H1 (cell line): ENCODE results near the gene LDAH. TPM values are rescaled to one million over a fixed set of nuclear protein-coding genes. Genes with fewer than 3 reads are reported as not detected.

Source experiments
- CTCF ChIA-PET: fragments of 300-600 bp; sonication (Branson Sonifier 250); formaldehyde crosslinking; loops from one replicate; lab custom pipeline; 2021; ENCODE audit not compliant: partially characterized antibody; lab: Charles Lee
- POLR2A ChIA-PET: fragments of 300-600 bp; sonication (Branson Sonifier 250); formaldehyde crosslinking; loops from one replicate; lab custom pipeline; 2021; ENCODE audit warnings: inconsistent platforms; ENCODE audit not compliant: partially characterized antibody; lab: Charles Lee
- DNase-seq, 2 experiments: peaks; one replicate each; pipeline versions ENCODE4 v3.0.0 to v3.0.0-alpha.2; 2010 to 2022; ENCODE audit warnings: low spot score in 2 of 2, low read depth in 1 of 2, mixed read lengths in 1 of 2
- FAIRE-seq: peaks from 2 replicates; lab custom pipeline; 2011; peaks lifted over from hg19 to GRCh38; lab: Jason Lieb, UNC
- H2AFZ ChIP-seq: 2 replicates; pipeline ENCODE4 v1.8.1; 2012; ENCODE audit warnings: low read length, inconsistent platforms
- H2AK5ac ChIP-seq: 2 replicates; pipeline ENCODE4 v1.6.1; 2013; ENCODE audit warnings: low read depth, low read length
- H2BK120ac ChIP-seq: replicated peaks from 2 replicates; pipeline ENCODE3; 2013; ENCODE audit warnings: low read depth, low read length, inconsistent platforms
- H2BK12ac ChIP-seq: 2 replicates; pipeline ENCODE4 v1.6.1; 2013; ENCODE audit warnings: low read depth, low read length
- H2BK15ac ChIP-seq: 2 replicates; pipeline ENCODE4 v1.6.1; 2013; ENCODE audit warnings: low read length
- H2BK20ac ChIP-seq: 2 replicates; pipeline ENCODE4 v1.6.1; 2013; ENCODE audit warnings: low read length
- H2BK5ac ChIP-seq: 2 replicates; pipeline ENCODE4 v1.6.1; 2013; ENCODE audit warnings: low read depth, low read length
- H3K14ac ChIP-seq: 2 replicates; pipeline ENCODE4 v1.6.1; 2013; ENCODE audit warnings: inconsistent platforms; ENCODE audit not compliant: insufficient read length
- H3K18ac ChIP-seq: 2 replicates; pipeline ENCODE4 v1.6.1; 2013; ENCODE audit warnings: low read length; ENCODE audit errors: extremely low read depth
- H3K23ac ChIP-seq: 2 replicates; pipeline ENCODE4 v1.6.1; 2013; ENCODE audit warnings: inconsistent platforms; ENCODE audit not compliant: insufficient read length
- H3K23me2 ChIP-seq: 2 replicates; pipeline ENCODE4 v1.6.1; 2013; ENCODE audit warnings: low read depth, low read length
- H3K27ac ChIP-seq: 2 replicates; pipeline ENCODE4 v1.6.1; 2011; ENCODE audit warnings: low read depth, low read length, inconsistent platforms
- H3K27me3 ChIP-seq, 4 experiments: replicated peaks in 1 of 4; 1 replicate in 1 of 4; 2 replicates in 3 of 4; pipeline versions ENCODE4 v1.6.1 to v1.8.1; 2011 to 2013; ENCODE audit warnings: low read length in 3 of 4, mild to moderate bottlenecking in 3 of 4, inconsistent platforms in 2 of 4, mixed read lengths in 2 of 4, moderate library complexity in 1 of 4; ENCODE audit not compliant: control insufficient read depth in 3 of 4, insufficient read depth in 3 of 4; ENCODE audit errors: extremely low read depth in 1 of 4
- H3K36me3 ChIP-seq, 4 experiments: 2 replicates each; pipeline versions ENCODE4 v1.6.1 to v1.8.1; 2011 to 2013; ENCODE audit warnings: mild to moderate bottlenecking in 4 of 4, low read length in 3 of 4, moderate library complexity in 2 of 4, control low read depth in 1 of 4, inconsistent platforms in 1 of 4; ENCODE audit not compliant: insufficient read depth in 4 of 4, control insufficient read depth in 2 of 4
- H3K4ac ChIP-seq: replicated peaks from 2 replicates; pipeline ENCODE3; 2013; ENCODE audit warnings: low read length, low read depth, mixed read lengths, inconsistent platforms; ENCODE audit not compliant: insufficient read length
- H3K4me1 ChIP-seq, 4 experiments: replicated peaks in 1 of 4; 1 replicate in 1 of 4; 2 replicates in 3 of 4; pipeline versions ENCODE4 v1.6.1 to v1.8.1; 2011 to 2013; ENCODE audit warnings: low read length in 3 of 4, inconsistent platforms in 2 of 4, mixed read lengths in 1 of 4; ENCODE audit not compliant: insufficient read depth in 4 of 4, control insufficient read depth in 3 of 4
- H3K4me2 ChIP-seq, 2 experiments: 2 replicates each; pipeline versions ENCODE4 v1.6.1 to v1.8.1; 2011 to 2013; ENCODE audit warnings: low read depth in 2 of 2, low read length in 2 of 2, control low read depth in 1 of 2, inconsistent platforms in 1 of 2, mild to moderate bottlenecking in 1 of 2; ENCODE audit not compliant: insufficient read depth in 1 of 2
- H3K4me3 ChIP-seq, 4 experiments: fragments of 200-600, 300-600 bp in 1 of 4; sonication (generic), shearing (Covaris generic), sonication (Bioruptor Twin) in 1 of 4; 2 replicates each; pipeline versions ENCODE4 v1.5.1 to v1.8.1; 2011 to 2016; ENCODE audit warnings: low read length in 4 of 4, low read depth in 3 of 4, control low read depth in 2 of 4, inconsistent platforms in 2 of 4, mild to moderate bottlenecking in 2 of 4, mixed read lengths in 1 of 4, moderate library complexity in 1 of 4; ENCODE audit not compliant: insufficient read depth in 2 of 4; ENCODE audit errors: extremely low read depth in 1 of 4
- H3K56ac ChIP-seq: replicated peaks from 2 replicates; pipeline ENCODE3; 2013; ENCODE audit warnings: low read depth, mild to moderate bottlenecking, mixed read lengths, low read length, inconsistent platforms; ENCODE audit not compliant: insufficient read length
- H3K79me1 ChIP-seq: 2 replicates; pipeline ENCODE4 v1.6.1; 2013; ENCODE audit warnings: low read depth, low read length, control low read depth
- H3K79me2 ChIP-seq, 2 experiments: 2 replicates each; pipeline versions ENCODE4 v1.6.1 to v1.8.1; 2012 to 2013; ENCODE audit warnings: low read length in 2 of 2, mild to moderate bottlenecking in 2 of 2, inconsistent platforms in 1 of 2; ENCODE audit not compliant: insufficient read depth in 2 of 2, control insufficient read depth in 1 of 2
- H3K9ac ChIP-seq, 4 experiments: replicated peaks in 1 of 4; 1 replicate in 1 of 4; 2 replicates in 3 of 4; pipeline versions ENCODE4 v1.6.1 to v1.8.1; 2011 to 2013; ENCODE audit warnings: low read depth in 3 of 4, low read length in 3 of 4, control low read depth in 2 of 4, mild to moderate bottlenecking in 2 of 4, moderate library complexity in 2 of 4, inconsistent platforms in 1 of 4; ENCODE audit errors: extremely low read depth in 1 of 4
- H3K9me3 ChIP-seq, 2 experiments: 2 replicates each; pipeline versions ENCODE4 v1.6.1 to v1.8.1; 2012 to 2013; ENCODE audit warnings: mild to moderate bottlenecking in 2 of 2, moderate library complexity in 2 of 2, control low read depth in 1 of 2, inconsistent platforms in 1 of 2, low read depth in 1 of 2, low read length in 1 of 2, mixed read lengths in 1 of 2; ENCODE audit not compliant: insufficient read depth in 2 of 2
- H4K20me1 ChIP-seq, 2 experiments: replicated peaks in 1 of 2; 2 replicates each; pipeline versions ENCODE3 to v1.8.1; 2011 to 2013; ENCODE audit warnings: inconsistent platforms in 2 of 2, low read length in 2 of 2, mild to moderate bottlenecking in 1 of 2; ENCODE audit not compliant: insufficient read depth in 2 of 2, control insufficient read depth in 1 of 2
- H4K5ac ChIP-seq: 2 replicates; pipeline ENCODE4 v1.6.1; 2013; ENCODE audit warnings: low read length, low read depth, mixed read lengths, inconsistent platforms; ENCODE audit not compliant: insufficient read length
- H4K8ac ChIP-seq: 2 replicates; pipeline ENCODE4 v1.8.0; 2013; ENCODE audit warnings: mild to moderate bottlenecking, moderate library complexity, low read length, inconsistent platforms; ENCODE audit not compliant: insufficient read depth; ENCODE audit errors: extremely low read depth
- H4K91ac ChIP-seq: replicated peaks from 2 replicates; pipeline ENCODE3; 2013; ENCODE audit warnings: low read length, mixed read lengths, inconsistent platforms; ENCODE audit not compliant: insufficient read length
- ASH2L ChIP-seq: fragments of 200-600, 300-600 bp; sonication (generic); IDR thresholded peaks from one replicate; pipeline ENCODE4 v1.7.1; 2017; ENCODE audit warnings: low read length
- E2F6 ChIP-seq: IDR thresholded peaks from 2 replicates; pipeline ENCODE4 v1.6.1; 2012; ENCODE audit warnings: inconsistent platforms
- EZH2 ChIP-seq: fragments of 200-600 bp; sonication (generic); IDR thresholded peaks from 2 replicates; pipeline ENCODE4 v1.7.1; 2012; ENCODE audit warnings: low read depth, mild to moderate bottlenecking, moderate library complexity, low read length, inconsistent platforms; ENCODE audit not compliant: severe bottlenecking
- JUN ChIP-seq: IDR thresholded peaks from 2 replicates; pipeline ENCODE4 v1.6.1; 2011; ENCODE audit warnings: low read depth, mild to moderate bottlenecking, improper control_type of control experiment, low read length
- MAFK ChIP-seq: IDR thresholded peaks from 2 replicates; pipeline ENCODE4 v1.6.1; 2012; ENCODE audit warnings: low read depth, mild to moderate bottlenecking, improper control_type of control experiment, low read length
- RFX5 ChIP-seq: IDR thresholded peaks from 2 replicates; pipeline ENCODE4 v1.6.1; 2011; ENCODE audit warnings: low read depth, low read length, improper control_type of control experiment, borderline replicate concordance
- polyA plus RNA-seq, 7 experiments: library from polyadenylated mRNA; depleted of rRNA in 3 of 7; stranded (reverse) in 5 of 7; unstranded in 2 of 7; fragments of >200 nt in 5 of 7; fragments of 200-250 nt in 2 of 7; gene quantifications; 1 replicate in 5 of 7; 2 replicates in 1 of 7; 4 replicates in 1 of 7; pipeline versions ENCODE4 v1.2.1 to v1.2.3, GENCODE V29; 2011 to 2013; ENCODE audit warnings: missing spikeins in 2 of 7, mixed read lengths in 2 of 7
- total RNA-seq: library from RNA; stranded (reverse); fragmentation: NEBNext Ultra II Directional; extraction: Animal tissue kit (Norgen Biotek cat#: 25700); gene quantifications from 2 replicates; pipeline ENCODE4 v1.2.1, GENCODE V29; 2021
- TF ChIP-seq, protein P1 (sequence below): IDR thresholded peaks from 2 replicates; pipeline ENCODE4 v1.6.1; 2011; ENCODE audit warnings: low read length, improper control_type of control experiment

LDAH gene
- total and polyA plus RNA-seq, 2 of the 8 experiments (the other 6 are each of a cell fraction or from before 2014, with no cell fraction given): 10.9 to 26.3 TPM

DNA sequence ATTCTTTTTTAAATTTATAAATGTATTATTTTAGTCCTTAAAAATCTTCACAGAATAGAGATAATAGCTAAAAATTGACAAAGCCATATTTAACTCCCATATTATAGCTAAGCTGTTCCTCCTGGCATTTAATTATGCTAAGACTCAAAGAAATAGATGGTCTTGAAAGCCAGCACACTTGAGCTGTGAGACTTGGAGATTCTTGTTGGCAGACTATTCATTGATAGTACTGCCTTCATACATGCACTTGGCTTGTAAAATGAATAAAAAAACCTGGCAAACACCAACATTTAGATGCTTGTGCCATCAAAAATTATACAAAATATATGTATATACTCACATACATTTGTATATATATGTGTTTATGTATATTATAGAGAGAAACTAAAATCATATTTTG is 9.7 kb upstream of the LDAH start:
- Histone ChIP-seq H3K4me1 (no peaks in the 10 kb centered on the region), H3K18ac (no peak overlapping the region), H3K23me2 (no peaks in the 10 kb centered on the region), H3K79me1 (no peaks in the 10 kb centered on the region), H4K20me1 (no peaks in the 10 kb centered on the region), H3K27me3 (no peaks in the 10 kb centered on the region), H3K14ac (no peak overlapping the region), H3K23ac (no peak overlapping the region), H3K36me3 (no peaks in the 10 kb centered on the region), H3K4me3 (no peak overlapping the region), H2BK15ac (no peak overlapping the region), H3K79me2 (no peaks in the 10 kb centered on the region), H3K56ac (no peak overlapping the region), H2BK5ac (no peak overlapping the region), H4K91ac (no peak overlapping the region), H3K27ac (no peak overlapping the region), H3K9ac (no peak overlapping the region), H4K5ac (no peak overlapping the region), H2BK12ac (no peak overlapping the region), H2AFZ (no peak overlapping the region), H3K9me3 (no peaks in the 10 kb centered on the region), H2AK5ac (no peak overlapping the region), H3K4me2 (no peak overlapping the region), H2BK20ac (no peak overlapping the region), H2BK120ac (no peak overlapping the region), H3K4ac (no peak overlapping the region), H4K8ac (no peak overlapping the region)
- DNase-seq (no peak), FAIRE-seq (no peak)
- TF ChIP-seq MAFK (no peak), JUN (no peak), EZH2 (no peak), RFX5 (no peak), ASH2L (no peak), E2F6 (no peak)
- TF ChIP-seq, protein P1, sequence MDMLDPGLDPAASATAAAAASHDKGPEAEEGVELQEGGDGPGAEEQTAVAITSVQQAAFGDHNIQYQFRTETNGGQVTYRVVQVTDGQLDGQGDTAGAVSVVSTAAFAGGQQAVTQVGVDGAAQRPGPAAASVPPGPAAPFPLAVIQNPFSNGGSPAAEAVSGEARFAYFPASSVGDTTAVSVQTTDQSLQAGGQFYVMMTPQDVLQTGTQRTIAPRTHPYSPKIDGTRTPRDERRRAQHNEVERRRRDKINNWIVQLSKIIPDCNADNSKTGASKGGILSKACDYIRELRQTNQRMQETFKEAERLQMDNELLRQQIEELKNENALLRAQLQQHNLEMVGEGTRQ: no peak
- POLR2A ChIA-PET: no interaction called here
- CTCF ChIA-PET: interaction anchor here (1.0 kb wide), 1 partner anchor 9 kb away, joined by 3 read pairs; no protein-coding TSS in a partner anchor
